GM21528 (cell line): Measurements from ENCODE around the gene ZMAT3.

Source experiments
- ATAC-seq: cut with Tn5 transposase; IDR thresholded peaks from one replicate; pipeline ENCODE4 v1.9.1; 2021; ENCODE audit warnings: mild to moderate bottlenecking, moderate library complexity; ENCODE audit not compliant: unreplicated experiment, low FRiP score

ZMAT3 gene

DNA sequence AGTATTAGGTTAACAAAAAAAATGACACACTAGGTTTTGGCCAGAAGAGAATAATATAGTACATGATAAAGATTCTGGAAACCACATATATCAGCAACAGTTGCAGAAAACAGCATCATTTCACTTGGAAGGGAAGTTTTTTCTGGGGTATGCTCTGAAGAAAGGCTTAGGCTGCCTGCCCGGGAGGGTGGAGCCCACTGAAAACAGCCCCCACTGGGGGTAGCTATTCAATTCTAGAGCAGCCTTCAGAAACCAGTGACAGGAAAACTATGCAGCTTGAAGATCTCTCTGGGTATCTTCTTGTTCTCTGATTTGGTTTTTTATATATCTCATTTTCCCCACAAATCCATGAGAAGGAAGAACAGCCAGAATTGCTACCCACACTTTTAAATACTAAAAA is 43.2 kb downstream of the ZMAT3 start:
- no peak for ATAC-seq

DNA sequence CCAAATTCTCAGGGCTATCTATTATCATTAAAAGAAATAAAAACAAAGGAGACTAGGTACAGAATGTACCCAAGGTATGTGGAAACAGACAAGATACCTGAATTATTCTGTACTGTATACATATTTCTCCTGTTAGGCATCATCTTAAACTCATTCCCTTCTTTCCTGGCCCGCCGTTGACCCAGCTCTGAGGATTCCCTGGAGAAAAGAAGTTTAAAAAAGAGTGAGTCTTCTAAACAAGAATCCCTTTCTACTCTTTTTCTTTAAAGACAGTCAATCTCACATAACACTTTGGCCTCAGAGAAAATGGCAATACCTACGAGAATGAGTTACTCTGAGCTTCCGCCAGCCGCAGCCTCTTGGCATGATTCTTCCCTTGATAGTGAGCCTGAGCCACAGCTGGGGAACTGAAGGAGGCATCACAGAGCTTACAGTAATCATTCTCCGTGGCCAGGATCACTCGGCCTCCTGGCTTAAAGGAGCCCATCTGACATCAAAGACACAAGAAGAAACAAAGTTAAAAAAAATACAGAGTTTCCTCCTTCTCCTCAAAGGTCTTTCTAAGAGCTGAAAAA is 44.2 kb downstream of the ZMAT3 start:
- ATAC-seq: no peak

DNA sequence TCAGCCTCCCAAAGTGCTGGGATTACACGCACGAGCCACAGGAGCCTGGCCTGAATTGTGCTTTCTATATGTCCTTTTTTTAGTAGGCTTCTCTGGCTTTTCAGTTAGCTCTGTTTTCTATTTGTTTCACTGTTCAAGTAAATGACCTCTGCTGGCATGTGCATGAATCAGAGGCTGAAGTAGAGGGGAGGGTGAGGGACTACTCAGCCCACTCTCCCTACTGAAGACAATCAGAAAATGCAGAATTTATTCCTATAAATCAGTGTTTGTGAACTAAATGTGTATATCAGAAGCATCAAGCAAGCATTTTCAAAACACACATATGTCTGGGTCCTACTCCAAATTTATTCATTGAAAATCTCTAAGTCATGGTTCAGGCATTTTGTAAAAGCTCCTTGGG is 45.0 kb downstream of the ZMAT3 start:
- ATAC-seq: no peak

DNA sequence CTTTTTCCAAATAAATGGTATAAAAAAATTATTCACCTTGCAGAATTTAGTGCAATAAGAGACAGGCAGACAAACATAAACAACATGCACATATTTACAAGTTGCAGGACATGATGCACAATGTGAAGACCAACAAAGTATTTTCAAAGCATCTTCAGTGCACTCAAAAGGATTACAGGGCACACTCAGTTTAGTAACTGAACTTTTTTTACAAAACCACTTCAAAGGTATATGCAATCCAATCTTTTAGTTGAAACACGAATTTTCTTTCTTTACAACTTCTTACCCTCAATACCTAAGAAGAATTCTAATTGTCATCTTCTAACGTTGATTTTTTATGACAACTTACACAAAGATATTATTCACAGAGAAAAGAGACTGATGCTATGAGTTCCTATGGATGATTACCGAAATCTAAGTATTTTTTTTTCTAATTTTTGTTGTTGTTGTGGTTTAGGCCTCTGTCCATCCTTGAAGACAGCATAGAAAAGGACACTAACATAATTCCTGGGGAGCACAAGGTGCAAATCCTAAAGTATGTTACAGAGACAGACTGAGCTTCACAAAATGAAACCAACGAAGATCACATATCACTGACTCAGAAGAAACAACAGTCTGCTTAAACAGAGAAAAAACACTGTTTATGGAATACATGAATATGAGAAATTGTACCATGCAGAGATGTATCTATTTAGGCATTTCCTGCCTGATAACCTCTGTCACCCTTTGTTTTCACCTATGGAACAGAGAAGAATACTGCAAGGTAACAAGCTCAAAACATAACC is 50.3 kb downstream of the ZMAT3 start:
- no peak for ATAC-seq

DNA sequence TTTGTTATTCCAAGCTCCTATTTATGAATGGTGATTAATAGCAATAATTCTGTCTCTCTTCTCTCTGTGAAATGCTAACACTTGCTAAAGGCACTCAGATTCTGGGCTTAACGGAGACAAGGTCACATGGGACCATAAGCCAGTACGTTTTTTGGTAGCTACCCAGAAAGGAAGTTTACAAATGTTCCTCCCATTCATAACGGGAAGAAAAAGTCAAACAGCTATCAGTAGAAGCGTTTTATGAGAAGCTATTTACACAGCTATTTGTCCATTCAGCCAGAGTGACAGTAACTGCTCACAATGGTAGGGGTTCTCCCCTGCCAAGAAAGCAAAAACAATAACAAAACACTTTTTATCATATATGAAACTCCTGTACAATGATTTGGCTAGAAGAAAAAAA is 51.5 kb downstream of the ZMAT3 start:
- no peak for ATAC-seq

DNA sequence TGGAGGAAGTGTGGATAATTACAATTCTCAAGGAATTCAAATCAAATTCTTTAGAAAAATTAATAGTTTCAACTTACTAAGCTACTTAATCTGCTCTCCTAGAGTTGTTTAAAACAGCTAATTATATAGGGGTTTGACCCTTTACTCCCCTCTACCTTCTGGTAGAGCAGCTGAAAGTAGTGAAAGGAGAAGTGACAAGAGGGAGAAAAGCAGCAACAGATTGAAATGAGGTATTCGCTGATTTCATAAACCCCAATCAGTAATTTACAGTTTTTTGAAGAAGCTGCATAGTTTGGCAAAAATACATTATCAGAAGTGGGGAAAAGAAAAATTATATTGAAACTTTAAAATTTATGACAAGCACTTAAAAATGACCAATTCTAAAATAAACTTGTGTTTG is 52.8 kb downstream of the ZMAT3 start:
- no peak for ATAC-seq

DNA sequence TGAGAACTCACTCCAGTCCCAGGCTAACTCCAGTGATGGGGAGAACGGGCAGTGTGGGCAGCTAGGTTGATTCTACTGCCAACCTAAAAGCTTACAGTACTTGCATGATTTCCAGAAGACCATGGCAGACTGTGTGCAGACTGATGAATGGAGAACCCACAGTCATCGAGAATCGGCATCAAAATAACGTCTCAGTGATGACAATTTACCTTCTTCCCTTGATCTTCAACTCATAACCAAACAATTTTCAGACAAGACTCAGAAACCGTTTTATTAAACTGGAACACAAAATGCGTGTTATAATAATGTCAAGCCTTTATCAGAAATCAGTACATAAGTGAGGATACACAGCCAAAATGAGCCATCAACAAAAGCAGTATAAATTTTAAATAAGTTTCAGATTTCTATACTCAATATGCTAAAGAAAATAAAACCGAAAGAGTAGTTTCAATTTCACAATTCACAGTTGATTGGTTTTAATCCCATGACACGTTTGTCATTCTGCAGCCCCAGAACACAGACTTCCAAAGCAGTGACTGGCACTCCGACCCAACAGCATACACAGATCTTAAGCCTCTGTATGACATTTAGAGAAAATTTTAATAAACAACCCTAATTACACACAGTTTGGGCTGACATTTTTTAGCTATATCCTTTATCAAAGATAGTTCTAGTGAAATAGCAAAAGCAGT is 54.5 kb downstream of the ZMAT3 start:
- peak; percentile 73 for ATAC-seq

DNA sequence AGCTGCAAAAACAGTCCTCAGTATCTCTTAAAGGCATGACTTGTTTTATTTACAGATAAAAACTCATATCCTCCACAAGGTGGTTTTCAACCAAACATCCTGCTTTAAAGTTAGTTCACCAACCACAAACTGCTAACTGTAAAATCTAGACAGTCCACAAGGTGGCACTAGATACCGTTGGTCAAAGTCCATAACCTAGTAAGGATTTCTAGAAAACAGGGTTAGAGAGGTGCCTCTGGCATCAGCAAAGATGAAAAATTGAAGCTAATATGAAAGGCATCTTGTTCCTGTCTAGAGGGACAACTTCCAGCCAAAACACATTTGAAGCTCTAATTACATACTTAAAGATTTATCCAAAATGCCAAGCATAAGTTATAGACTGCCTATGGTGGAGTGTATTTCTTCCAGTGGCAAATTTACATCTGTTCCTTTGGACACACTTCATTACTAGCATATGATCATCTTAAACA is 56.0 kb downstream of the ZMAT3 start:
- ATAC-seq: peak; percentile 77

DNA sequence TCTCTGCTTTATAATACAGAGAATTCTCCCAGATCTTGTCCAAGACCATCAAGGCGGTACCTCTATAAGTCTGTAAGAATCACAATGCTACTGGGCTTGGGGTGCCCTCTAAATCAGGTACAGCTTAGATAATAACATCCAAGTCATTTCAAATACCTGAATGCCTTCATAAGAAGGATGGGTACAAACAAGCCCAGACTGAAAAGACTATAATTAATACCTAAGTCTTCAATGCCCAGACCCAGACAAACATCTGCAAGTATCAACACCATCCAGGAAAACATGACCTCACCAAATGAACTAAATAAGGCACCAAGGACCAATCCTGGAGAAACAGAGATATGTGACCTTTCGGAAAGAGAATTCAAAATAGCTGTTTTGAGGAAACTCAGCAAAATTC is 65.9 kb downstream of the ZMAT3 start:
- ATAC-seq: no peak

DNA sequence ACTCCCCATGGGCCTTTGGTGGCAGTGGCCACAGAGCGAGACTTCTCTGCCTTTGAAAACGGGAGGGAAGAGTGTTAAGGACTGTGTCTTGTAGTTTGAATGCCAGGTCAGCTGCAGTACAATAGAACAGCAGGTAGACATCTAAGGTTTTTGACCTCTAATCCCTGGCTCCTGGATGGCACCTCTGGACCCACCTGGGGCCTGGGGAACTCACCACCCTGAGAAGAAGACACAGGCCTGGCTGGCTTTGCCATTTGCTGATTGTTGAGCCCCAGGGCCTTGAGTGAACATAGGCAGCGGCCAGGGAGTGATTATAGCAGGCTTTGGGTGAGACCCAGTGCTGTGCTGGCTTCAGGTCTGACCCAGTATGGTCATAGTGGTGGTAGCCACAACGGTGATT is 66.4 kb downstream of the ZMAT3 start:
- ATAC-seq: no peak

DNA sequence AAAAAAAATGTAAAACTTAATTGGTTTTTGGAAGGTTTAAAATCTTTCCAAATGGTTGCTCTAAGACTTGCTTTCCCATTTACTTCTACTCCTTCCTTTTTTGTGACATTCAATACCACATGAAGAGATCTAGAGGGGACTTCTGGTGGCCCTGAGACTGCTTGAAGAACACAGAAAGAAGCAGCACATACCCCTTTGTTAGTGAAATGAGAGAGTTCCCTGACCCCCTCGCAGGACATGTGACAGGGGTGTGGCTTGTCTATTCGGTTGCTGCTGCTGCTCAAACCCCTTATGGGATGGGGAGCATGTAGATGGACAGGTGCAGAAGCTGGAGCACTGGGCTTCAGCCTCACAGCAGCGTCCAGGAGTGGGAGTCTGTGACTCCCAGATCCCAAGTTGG is 71.0 kb downstream of the ZMAT3 start:
- no peak for ATAC-seq

DNA sequence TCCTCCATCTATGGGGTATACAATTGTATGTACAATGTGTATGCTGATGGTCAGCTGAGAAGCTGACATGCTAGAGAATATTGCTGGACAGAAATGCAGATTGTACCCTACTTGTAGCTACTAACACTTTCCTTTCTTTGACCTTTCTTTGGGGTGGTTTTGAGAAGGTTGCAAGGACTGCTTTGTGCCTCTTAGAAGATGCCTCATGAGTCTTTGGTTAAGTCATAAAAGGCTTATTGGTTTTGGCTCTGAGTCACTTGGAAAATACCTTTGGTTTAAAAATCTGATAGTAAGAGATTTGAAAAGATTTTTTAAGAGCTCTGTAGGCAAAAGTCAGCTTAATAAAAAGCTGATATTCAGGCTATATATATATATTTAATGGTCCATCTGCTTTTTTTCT is 71.5 kb downstream of the ZMAT3 start:
- ATAC-seq: no peak

DNA sequence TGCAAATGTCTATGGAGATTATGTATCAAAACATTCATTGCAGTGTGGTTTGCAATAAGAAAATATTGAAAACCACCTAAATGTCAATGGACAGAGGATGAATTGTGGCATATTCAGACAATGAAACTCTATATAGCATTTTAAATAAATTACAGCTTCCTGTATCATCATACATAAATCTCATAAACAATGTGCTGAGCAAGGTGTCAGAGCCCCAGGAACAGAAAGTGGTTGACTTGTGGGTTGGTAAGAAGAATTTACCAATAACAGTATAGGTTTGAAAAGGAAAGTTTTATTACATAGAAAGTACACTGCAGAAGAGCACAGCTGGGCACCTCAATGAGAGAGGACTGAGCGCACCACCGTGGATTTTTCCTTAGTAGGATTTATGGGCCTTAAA is 75.2 kb downstream of the ZMAT3 start:
- ATAC-seq: no peak

DNA sequence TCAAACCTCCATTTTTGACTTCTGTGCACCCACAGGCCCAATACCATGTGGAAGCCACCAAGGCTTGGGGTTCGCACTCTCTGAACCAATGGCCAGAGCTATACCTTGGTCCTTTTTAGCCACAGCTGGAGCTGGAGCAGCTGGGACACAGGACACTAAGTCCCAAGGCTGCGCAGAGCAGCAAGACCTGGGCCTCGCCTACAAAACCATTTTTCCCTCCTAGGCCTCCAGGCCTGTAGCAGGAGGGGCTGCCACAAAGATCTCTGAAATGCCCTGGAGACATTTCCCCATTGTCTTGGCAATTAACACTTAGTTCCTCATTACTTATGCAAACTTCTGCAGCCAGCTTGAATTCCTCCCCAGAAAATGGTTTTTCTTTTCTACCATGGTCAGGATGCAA is 81.3 kb downstream of the ZMAT3 start:
- no peak for ATAC-seq

DNA sequence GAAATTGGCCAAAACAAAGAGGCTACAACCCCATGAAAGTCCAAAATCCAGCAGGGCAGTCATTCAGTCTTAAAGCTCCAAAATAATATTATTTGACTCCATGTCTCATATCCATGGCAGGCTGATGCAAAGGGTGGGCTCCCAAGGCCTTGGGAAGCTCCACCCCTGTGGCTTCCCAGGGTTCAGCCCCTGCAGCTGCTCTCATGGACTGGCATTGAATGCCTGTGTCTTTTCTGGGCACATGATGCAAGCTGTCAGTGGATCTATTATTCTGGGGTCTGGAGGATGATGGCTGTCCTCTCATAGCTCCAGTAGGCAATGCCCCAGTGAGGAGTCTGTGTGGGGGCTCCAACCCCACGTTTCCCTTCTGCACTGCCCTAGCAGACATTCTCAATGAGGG is 81.8 kb downstream of the ZMAT3 start:
- ATAC-seq: no peak

DNA sequence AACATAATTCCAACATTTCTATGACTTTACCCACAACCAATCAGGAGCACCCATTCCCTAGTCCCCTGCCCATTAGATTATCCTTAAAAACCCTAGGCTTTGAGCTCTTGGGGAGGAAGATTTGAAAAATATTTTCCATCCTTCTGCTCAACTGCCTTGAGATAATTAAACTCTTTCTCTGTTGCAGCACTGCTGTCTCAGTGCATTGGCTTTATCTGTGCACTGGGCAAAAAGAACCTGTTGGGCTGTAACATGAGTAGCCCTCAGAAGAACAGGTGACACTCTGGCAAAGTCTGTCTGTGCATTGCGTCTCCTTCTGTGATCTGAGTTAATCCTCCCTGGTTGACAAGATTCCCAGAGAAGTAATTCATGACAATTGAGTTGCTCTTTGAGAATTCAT is 83.9 kb downstream of the ZMAT3 start:
- ATAC-seq: no peak

DNA sequence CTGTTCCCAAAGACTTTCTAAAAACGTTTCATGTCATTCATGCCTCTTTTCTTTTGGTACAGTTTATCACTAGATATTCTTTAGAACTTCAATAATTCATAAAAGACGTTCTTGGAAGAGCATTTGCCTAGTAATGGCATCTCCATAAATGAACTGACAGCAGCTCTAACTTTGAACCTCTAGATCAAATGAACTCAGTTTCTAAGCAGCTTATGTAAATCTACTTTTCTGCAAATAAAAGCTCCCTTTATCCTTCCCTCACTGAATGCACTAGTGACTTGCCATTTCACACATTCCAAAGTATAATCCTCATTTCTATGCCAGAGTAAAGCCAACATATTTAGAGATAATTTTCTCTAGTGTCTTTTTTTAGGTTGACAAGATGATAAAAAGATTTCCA is 85.2 kb downstream of the ZMAT3 start:
- no peak for ATAC-seq

DNA sequence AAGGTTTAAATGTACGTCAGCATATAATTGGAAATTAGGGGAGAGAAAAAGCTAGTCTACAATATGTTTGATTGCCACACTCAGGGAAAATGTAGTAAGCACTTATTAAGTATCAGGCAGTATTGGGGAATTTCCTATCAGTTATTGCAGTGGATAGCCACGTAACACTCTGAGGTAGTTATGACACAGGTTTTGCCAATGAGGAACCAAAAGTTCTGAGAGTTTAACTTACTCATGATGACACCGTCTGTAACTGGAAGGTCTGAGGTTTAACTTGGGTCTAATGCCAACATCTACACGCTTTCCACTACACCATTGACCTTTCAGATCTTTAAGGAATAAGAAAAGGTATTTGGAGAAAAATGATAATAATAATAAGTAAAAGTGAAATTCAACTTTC is 89.5 kb downstream of the ZMAT3 start:
- peak; percentile 64 for ATAC-seq

DNA sequence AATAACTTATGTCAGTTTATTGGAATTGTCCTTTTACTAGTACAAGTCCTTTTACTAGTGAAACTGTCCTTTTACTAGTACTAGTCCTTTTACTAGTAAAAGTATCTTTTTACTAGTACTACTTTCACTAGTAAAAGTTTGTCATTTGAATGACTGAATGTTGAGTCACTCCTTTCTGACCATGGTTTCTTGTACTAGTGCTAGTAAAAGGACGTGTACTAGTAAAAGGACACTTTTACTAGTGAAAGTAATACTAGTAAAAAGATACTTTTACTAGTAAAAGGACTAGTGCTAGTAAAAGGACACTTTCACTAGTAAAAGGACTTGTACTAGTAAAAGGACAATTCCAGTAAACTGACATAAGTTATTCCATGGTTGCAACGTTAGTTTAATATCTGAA is 96.3 kb downstream of the ZMAT3 start:
- no peak for ATAC-seq

DNA sequence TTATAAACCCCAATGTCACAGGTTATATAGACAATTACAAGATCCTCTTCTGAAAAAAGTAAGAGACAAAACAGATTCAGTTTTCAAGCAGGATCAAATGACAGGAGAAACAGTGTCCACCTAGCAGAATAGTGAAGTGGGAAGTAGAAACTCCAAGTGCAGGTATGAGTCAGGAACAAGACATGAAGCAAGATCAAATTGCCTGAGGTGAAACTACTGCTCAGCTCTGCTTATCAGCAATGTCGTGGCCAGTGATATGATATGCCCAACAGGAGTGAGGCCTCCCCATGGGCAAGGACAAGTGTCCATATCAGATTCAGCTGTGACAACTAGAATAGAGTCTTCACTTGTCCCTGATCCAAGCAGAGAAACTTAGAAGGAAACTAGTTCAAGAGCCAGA is 100.0 kb downstream of the ZMAT3 start:
- no peak for ATAC-seq

DNA sequence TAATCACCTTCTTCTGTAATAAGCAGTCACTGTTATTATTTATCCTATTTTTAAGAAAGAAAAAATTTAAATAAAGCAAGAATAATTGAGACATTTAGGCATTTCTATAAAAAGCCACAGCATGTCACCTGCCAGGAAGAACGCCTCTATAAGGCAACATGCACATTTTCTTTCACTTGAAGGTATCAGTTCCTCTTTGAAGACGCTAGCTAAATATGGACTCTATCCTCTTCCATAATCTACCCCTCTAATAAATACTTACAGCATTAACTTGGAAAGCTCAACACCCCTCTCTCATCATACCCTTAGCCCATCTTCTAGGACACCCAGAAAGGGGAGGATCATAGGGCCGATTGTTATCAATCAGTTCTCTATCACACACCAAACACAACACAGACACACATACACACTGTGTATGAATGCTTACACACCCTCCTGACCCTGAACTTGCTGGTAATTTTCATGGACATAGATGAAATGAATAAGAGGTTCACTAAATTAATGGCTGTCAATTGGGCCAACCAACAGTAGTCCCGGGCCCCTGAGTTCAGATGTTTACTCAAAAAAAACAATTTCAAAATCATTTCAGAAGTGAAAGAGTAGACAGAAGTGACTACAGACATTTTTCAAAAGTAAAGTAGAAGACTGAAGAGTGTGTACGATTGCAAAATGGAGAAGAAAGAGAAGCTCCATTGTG is 102.5 kb downstream of the ZMAT3 start:
- peak; percentile 91 for ATAC-seq
